OCI-LY1 (cell line): ENCODE results near the gene MTFR2.

ENCODE experiments used
- H2AFZ ChIP-seq: fragments of 200-600 bp; sonication (generic), shearing (Covaris generic); 2 replicates; pipeline ENCODE4 v1.6.0; 2014; ENCODE audit warnings: antibody characterized with exemption, mild to moderate bottlenecking, low read length
- H3F3A ChIP-seq: fragments of 200-600 bp; sonication (generic), shearing (Covaris generic); 2 replicates; pipeline ENCODE4 v1.6.0; 2014; ENCODE audit warnings: mild to moderate bottlenecking, antibody characterized with exemption, low read length, moderate library complexity; ENCODE audit not compliant: insufficient read depth
- H3K27ac ChIP-seq: fragments of 200-600 bp; sonication (generic); 2 replicates; pipeline ENCODE4 v1.5.1; 2014; ENCODE audit warnings: low read length, mixed run types, mild to moderate bottlenecking, low read depth; ENCODE audit not compliant: poor library complexity, severe bottlenecking
- H3K27me3 ChIP-seq: fragments of 200-600 bp; sonication (generic); 2 replicates; pipeline ENCODE4 v1.6.0; 2014; ENCODE audit warnings: antibody characterized with exemption, mild to moderate bottlenecking, low read length, moderate library complexity; ENCODE audit not compliant: insufficient read depth
- H3K36me3 ChIP-seq: fragments of 200-600 bp; sonication (generic); 2 replicates; pipeline ENCODE4 v1.6.1; 2014; ENCODE audit warnings: mild to moderate bottlenecking, antibody characterized with exemption, low read length, moderate library complexity, mixed read lengths; ENCODE audit not compliant: insufficient read depth
- H3K4me1 ChIP-seq: fragments of 200-600 bp; sonication (generic); 2 replicates; pipeline ENCODE4 v1.5.1; 2014; ENCODE audit warnings: mild to moderate bottlenecking, low read length, moderate library complexity; ENCODE audit not compliant: insufficient read depth, severe bottlenecking
- H3K4me2 ChIP-seq: fragments of 200-600 bp; sonication (generic), shearing (Covaris generic); 2 replicates; pipeline ENCODE4 v1.6.1; 2014; ENCODE audit warnings: low read length
- H3K4me3 ChIP-seq: fragments of 200-600 bp; sonication (generic); 2 replicates; pipeline ENCODE4 v1.5.1; 2014; ENCODE audit warnings: low read length, low read depth, mild to moderate bottlenecking, mixed read lengths; ENCODE audit not compliant: poor library complexity, severe bottlenecking
- H3K79me2 ChIP-seq: fragments of 200-600 bp; shearing (Covaris generic); 2 replicates; pipeline ENCODE4 v1.6.1; 2016; ENCODE audit warnings: mixed run types, low read length, mixed read lengths; ENCODE audit not compliant: insufficient read depth
- H3K9ac ChIP-seq: fragments of 200-600 bp; sonication (generic), shearing (Covaris generic); 2 replicates; pipeline ENCODE4 v1.6.1; 2014; ENCODE audit warnings: mild to moderate bottlenecking, low read length, mixed read lengths
- H3K9me2 ChIP-seq: fragments of 200-600 bp; sonication (generic), shearing (Covaris generic); 2 replicates; pipeline ENCODE4 v1.6.1; 2014; ENCODE audit warnings: low read depth, mild to moderate bottlenecking, low read length, mixed read lengths
- H3K9me3 ChIP-seq: fragments of 200-600 bp; shearing (Covaris generic); 2 replicates; pipeline ENCODE4 v1.6.1; 2014; ENCODE audit warnings: low read length, mixed read lengths
- H4K20me1 ChIP-seq: fragments of 200-600 bp; sonication (generic), shearing (Covaris generic); 2 replicates; pipeline ENCODE4 v1.6.0; 2016; ENCODE audit warnings: mild to moderate bottlenecking, low read length; ENCODE audit not compliant: insufficient read depth
- CTCF ChIP-seq: fragments of 200-600 bp; sonication (generic), shearing (Covaris generic); IDR thresholded peaks from 2 replicates; pipeline ENCODE4 v1.5.1; 2017; ENCODE audit warnings: mild to moderate bottlenecking, antibody characterized with exemption, low read length, moderate library complexity, mixed read lengths
- EZH2 ChIP-seq: fragments of 200-600 bp; sonication (generic), shearing (Covaris generic); IDR thresholded peaks from 2 replicates; pipeline ENCODE4 v1.8.0; 2017; ENCODE audit warnings: borderline replicate concordance, mixed run types, mild to moderate bottlenecking, antibody characterized with exemption, low read length, moderate library complexity, mixed read lengths

MTFR2 gene

GRCh38 chr6:136289579-136290409 lies 39.7 kb upstream of the MTFR2 start, which contains the start of gene BCLAF1:
Gene BCLAF1 (minus strand): TSS chr6:136289846. CDS start chr6:136279866, 9,980 bp downstream.
- Histone ChIP-seq H3K27me3 (no peaks in the 10 kb centered on the region), H3K4me1 (peaks cover 52% of the 10 kb centered on the region), H3K9ac (peak within 1 kb of the TSS; percentile 99), H3K4me2 (peak within 1 kb of the TSS; percentile 85), H4K20me1 (peaks cover 2% of the 10 kb centered on the region; the same call in 1 of the 2 replicates), H3K9me2 (no peaks in the 10 kb centered on the region), H3K27ac (peak within 1 kb of the TSS; percentile 97), H3K36me3 (peaks cover 33% of the 10 kb centered on the region), H2AFZ (peak within 1 kb of the TSS; percentile 37), H3K9me3 (no peaks in the 10 kb centered on the region), H3K4me3 (peak within 1 kb of the TSS; percentile 89), H3F3A (no peaks in the 10 kb centered on the region), H3K79me2 (peaks cover 43% of the 10 kb centered on the region)
- TF ChIP-seq EZH2 (no peak), CTCF (no peak)

- TF ChIP-seq EZH2 (no peak), CTCF (no peak)
- H3K4me1 ChIP-seq, result peaks cover 57% of the 10 kb centered on the region
- no peaks in the 10 kb centered on the region for H3K27me3 ChIP-seq
- no peaks in the 10 kb centered on the region for H3K9me3 ChIP-seq
- H3K36me3 ChIP-seq, result peaks cover 38% of the 10 kb centered on the region
- peak overlapping the region; percentile 85 for H3K4me2 ChIP-seq
- peak overlapping the region; percentile 97 for H3K27ac ChIP-seq
- peak overlapping the region; percentile 99 for H3K9ac ChIP-seq
- no peaks in the 10 kb centered on the region for H3F3A ChIP-seq
- no peaks in the 10 kb centered on the region for H3K9me2 ChIP-seq
- peaks cover 48% of the 10 kb centered on the region for H3K79me2 ChIP-seq
- H2AFZ ChIP-seq, result no peak overlapping the region
- peaks cover 6% of the 10 kb centered on the region for H4K20me1 ChIP-seq
- H3K4me3 ChIP-seq, result peak overlapping the region; percentile 89
Observed at GRCh38 chr6:136289327-136289578, 39.1 kb upstream of the MTFR2 start.

GRCh38 chr6:136288566-136289326 lies 38.6 kb upstream of the MTFR2 start:
- H3K9me3 ChIP-seq, result no peaks in the 10 kb centered on the region
- peak overlapping the region; percentile 89 for H3K4me3 ChIP-seq
- no peak overlapping the region for H2AFZ ChIP-seq
- no peaks in the 10 kb centered on the region for H3K9me2 ChIP-seq
- H3K9ac ChIP-seq, result peak overlapping the region; percentile 99
- peak overlapping the region; percentile 85 for H3K4me2 ChIP-seq
- no peak for TF ChIP-seq EZH2
- TF ChIP-seq CTCF, result peak; percentile 27; the same call in 1 of the 2 replicates
- peaks cover 6% of the 10 kb centered on the region for H4K20me1 ChIP-seq
- H3K36me3 ChIP-seq, result peaks cover 40% of the 10 kb centered on the region
- H3K27ac ChIP-seq, result peak overlapping the region; percentile 97
- no peaks in the 10 kb centered on the region for H3K27me3 ChIP-seq
- no peaks in the 10 kb centered on the region for H3F3A ChIP-seq
- peaks cover 53% of the 10 kb centered on the region for H3K79me2 ChIP-seq
- peaks cover 62% of the 10 kb centered on the region for H3K4me1 ChIP-seq
